ENCODE measurements around the gene FAM13B.
A peak's percentile ranks its signal among the peaks of the same experiment; 100 is the strongest.
"Not testable (repeated sequence)": the region's sequence is repeated elsewhere in the genome, so short reads cannot be mapped to it uniquely, and the experiment has no call there.

The FAM13B gene

GRCh38 chr5:138035605-138036537, 3.0 kb upstream of the FAM13B start:
- DNase-seq (ENCODE audit: low read depth in 2 of 2): peak; percentile 30 to 40

GRCh38 chr5:138033907-138034306, 1.0 kb upstream of the FAM13B start:
- no peak for DNase-seq (ENCODE audit: low read depth in 2 of 2)

GRCh38 chr5:138033386-138033808, 518 bp upstream of the FAM13B start:
- no peak for DNase-seq (ENCODE audit: low read depth in 2 of 2)

- peak in 1 of 2 donors; percentile 27 for DNase-seq (ENCODE audit: low read depth in 2 of 2)
These were observed 779 bp downstream of the FAM13B start for GRCh38 chr5:138032028-138032571.

GRCh38 chr5:138029944-138030343, 2.9 kb downstream of the FAM13B start:
- no peak for DNase-seq (ENCODE audit: low read depth in 2 of 2)

- no peak for DNase-seq (ENCODE audit: low read depth in 2 of 2)
These were observed 3.4 kb downstream of the FAM13B start for GRCh38 chr5:138029501-138029900.

- DNase-seq (ENCODE audit: low read depth in 2 of 2): no peak
These were observed 3.9 kb downstream of the FAM13B start for GRCh38 chr5:138028971-138029365.

- not testable (repeated sequence) for DNase-seq (ENCODE audit: low read depth in 2 of 2)
These were observed 4.5 kb downstream of the FAM13B start for GRCh38 chr5:138028262-138028970.

- DNase-seq (ENCODE audit: low read depth in 2 of 2): not testable (repeated sequence)
These were observed 6.1 kb downstream of the FAM13B start for GRCh38 chr5:138026793-138027192.

- DNase-seq (ENCODE audit: low read depth in 2 of 2): no peak
These were observed 7.6 kb downstream of the FAM13B start for GRCh38 chr5:138025285-138025684.

GRCh38 chr5:138024117-138024516, 8.8 kb downstream of the FAM13B start:
- DNase-seq (ENCODE audit: low read depth in 2 of 2): no peak

GRCh38 chr5:138022912-138023311, 10.0 kb downstream of the FAM13B start:
- no peak for DNase-seq (ENCODE audit: low read depth in 2 of 2)

GRCh38 chr5:138021771-138022170, 11.1 kb downstream of the FAM13B start:
- DNase-seq (ENCODE audit: low read depth in 2 of 2): no peak

- DNase-seq (ENCODE audit: low read depth in 2 of 2): no peak
These were observed 14.0 kb downstream of the FAM13B start for GRCh38 chr5:138018849-138019248.

- DNase-seq (ENCODE audit: low read depth in 2 of 2): no peak
These were observed 17.0 kb downstream of the FAM13B start for GRCh38 chr5:138015916-138016315.

- no peak for DNase-seq (ENCODE audit: low read depth in 2 of 2)
These were observed 20.9 kb downstream of the FAM13B start for GRCh38 chr5:138011991-138012390.

GRCh38 chr5:138000102-138000723, 32.7 kb downstream of the FAM13B start:
- no peak for DNase-seq (ENCODE audit: low read depth in 2 of 2)

GRCh38 chr5:137997726-137998213, 35.1 kb downstream of the FAM13B start:
- DNase-seq (ENCODE audit: low read depth in 2 of 2): no peak

GRCh38 chr5:137995749-137996128, 37.1 kb downstream of the FAM13B start:
- no peak for DNase-seq (ENCODE audit: low read depth in 2 of 2)

- no peak for DNase-seq (ENCODE audit: low read depth in 2 of 2)
These were observed 37.7 kb downstream of the FAM13B start for GRCh38 chr5:137995077-137995748.

- DNase-seq (ENCODE audit: low read depth in 2 of 2): no peak
These were observed 38.3 kb downstream of the FAM13B start for GRCh38 chr5:137994556-137994955.
